ENCODE results near the gene KCNT1. TPM values are rescaled to one million over a fixed set of nuclear protein-coding genes. Genes with fewer than 3 reads are reported as not detected.

KCNT1 gene
- total RNA-seq, 1 experiment from 2014 or later = not detected

- no peaks in the 10 kb centered on the region for H3K9me2 ChIP-seq (replicated peaks; ENCODE audit: insufficient read depth, low read length)
- H3K9me3 ChIP-seq (ENCODE audit: low read length) = no peaks in the 10 kb centered on the region
- no peaks in the 10 kb centered on the region for H4K20me1 ChIP-seq (ENCODE audit: insufficient read depth, low read depth, low read length)
Observed at GRCh38 chr9:135780626-135781025, 78.6 kb downstream of the KCNT1 start.

GRCh38 chr9:135782946-135783345 lies 81.0 kb downstream of the KCNT1 start:
- H3K79me2 ChIP-seq (ENCODE audit: low read length) = no peaks in the 10 kb centered on the region
- H3K9me3 ChIP-seq (ENCODE audit: low read length) = no peaks in the 10 kb centered on the region

More at GRCh38 chr9:135780626-135781025, 78.6 kb downstream of the KCNT1 start:
- no peaks in the 10 kb centered on the region for H3K27me3 ChIP-seq (ENCODE audit: low read length)
- H3K79me2 ChIP-seq (ENCODE audit: low read length) = no peaks in the 10 kb centered on the region
- no peak overlapping the region for H3K27ac ChIP-seq (ENCODE audit: low read length)
- H2AFZ ChIP-seq (ENCODE audit: low read length) = no peak overlapping the region
- H3K4me3 ChIP-seq (ENCODE audit: low read length) = no peak overlapping the region
- no peaks in the 10 kb centered on the region for H3K4me1 ChIP-seq (ENCODE audit: low read length)
- no peaks in the 10 kb centered on the region for H3K36me3 ChIP-seq (ENCODE audit: insufficient read depth, low read length)
- no peak for DNase-seq
- H3K9ac ChIP-seq (ENCODE audit: low read length) = no peak overlapping the region
- no peak overlapping the region for H3K4me2 ChIP-seq (ENCODE audit: low read depth, low read length, poor library complexity, severe bottlenecking)

GRCh38 chr9:135783540-135784245 lies 81.7 kb downstream of the KCNT1 start:
- H3K9me2 ChIP-seq (replicated peaks; ENCODE audit: insufficient read depth, low read length) = no peaks in the 10 kb centered on the region
- H3K79me2 ChIP-seq (ENCODE audit: low read length) = no peaks in the 10 kb centered on the region
- H3K4me2 ChIP-seq (ENCODE audit: low read depth, low read length, poor library complexity, severe bottlenecking) = no peak overlapping the region
- no peaks in the 10 kb centered on the region for H3K4me1 ChIP-seq (ENCODE audit: low read length)
- H2AFZ ChIP-seq (ENCODE audit: low read length) = no peak overlapping the region
- H3K27me3 ChIP-seq (ENCODE audit: low read length) = no peaks in the 10 kb centered on the region
- H3K4me3 ChIP-seq (ENCODE audit: low read length) = no peak overlapping the region
- H3K9me3 ChIP-seq (ENCODE audit: low read length) = no peaks in the 10 kb centered on the region
- DNase-seq = no peak
- H4K20me1 ChIP-seq (ENCODE audit: insufficient read depth, low read depth, low read length) = no peaks in the 10 kb centered on the region
- no peak overlapping the region for H3K9ac ChIP-seq (ENCODE audit: low read length)
- no peak overlapping the region for H3K27ac ChIP-seq (ENCODE audit: low read length)
- no peaks in the 10 kb centered on the region for H3K36me3 ChIP-seq (ENCODE audit: insufficient read depth, low read length)

More at GRCh38 chr9:135782946-135783345, 81.0 kb downstream of the KCNT1 start:
- Histone ChIP-seq H3K9me2 (replicated peaks; ENCODE audit: insufficient read depth, low read length) (no peaks in the 10 kb centered on the region), H3K27me3 (ENCODE audit: low read length) (no peaks in the 10 kb centered on the region), H3K36me3 (ENCODE audit: insufficient read depth, low read length) (no peaks in the 10 kb centered on the region), H3K4me2 (ENCODE audit: low read depth, low read length, poor library complexity, severe bottlenecking) (no peak overlapping the region), H3K27ac (ENCODE audit: low read length) (no peak overlapping the region), H3K9ac (ENCODE audit: low read length) (no peak overlapping the region), H3K4me3 (ENCODE audit: low read length) (no peak overlapping the region), H3K4me1 (ENCODE audit: low read length) (no peaks in the 10 kb centered on the region), H2AFZ (ENCODE audit: low read length) (no peak overlapping the region), H4K20me1 (ENCODE audit: insufficient read depth, low read depth, low read length) (no peaks in the 10 kb centered on the region)
- DNase-seq = no peak

GRCh38 chr9:135785013-135785575 lies 83.1 kb downstream of the KCNT1 start:
- Histone ChIP-seq H3K36me3 (ENCODE audit: insufficient read depth, low read length) (no peaks in the 10 kb centered on the region), H3K27me3 (ENCODE audit: low read length) (no peaks in the 10 kb centered on the region), H3K4me1 (ENCODE audit: low read length) (no peaks in the 10 kb centered on the region), H3K27ac (ENCODE audit: low read length) (no peak overlapping the region), H4K20me1 (ENCODE audit: insufficient read depth, low read depth, low read length) (no peaks in the 10 kb centered on the region), H3K4me2 (ENCODE audit: low read depth, low read length, poor library complexity, severe bottlenecking) (no peak overlapping the region), H2AFZ (ENCODE audit: low read length) (no peak overlapping the region), H3K9me3 (ENCODE audit: low read length) (no peaks in the 10 kb centered on the region), H3K4me3 (ENCODE audit: low read length) (no peak overlapping the region), H3K9ac (ENCODE audit: low read length) (no peak overlapping the region), H3K79me2 (ENCODE audit: low read length) (no peaks in the 10 kb centered on the region), H3K9me2 (replicated peaks; ENCODE audit: insufficient read depth, low read length) (no peaks in the 10 kb centered on the region)
- no peak for DNase-seq

DNA sequence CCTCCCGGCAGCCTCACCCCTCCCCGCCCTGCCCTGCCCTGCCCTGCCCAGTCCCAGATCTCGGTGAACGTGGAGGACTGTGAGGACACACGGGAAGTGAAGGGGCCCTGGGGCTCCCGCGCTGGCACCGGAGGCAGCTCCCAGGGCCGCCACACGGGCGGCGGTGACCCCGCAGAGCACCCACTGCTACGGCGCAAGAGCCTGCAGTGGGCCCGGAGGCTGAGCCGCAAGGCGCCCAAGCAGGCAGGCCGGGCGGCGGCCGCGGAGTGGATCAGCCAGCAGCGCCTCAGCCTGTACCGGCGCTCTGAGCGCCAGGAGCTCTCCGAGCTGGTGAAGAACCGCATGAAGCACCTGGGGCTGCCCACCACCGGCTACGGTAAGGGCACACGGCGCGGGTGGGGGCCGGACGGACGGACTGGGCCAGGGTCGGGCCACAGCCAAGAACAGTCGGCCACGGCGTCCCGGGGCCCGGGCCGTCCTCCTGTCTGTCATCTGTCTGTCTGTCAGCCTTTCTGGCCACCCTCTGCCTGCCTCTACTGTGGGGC lies 84.2 kb downstream of the KCNT1 start:
- H3K9me3 ChIP-seq (ENCODE audit: low read length) = no peaks in the 10 kb centered on the region
- H4K20me1 ChIP-seq (ENCODE audit: insufficient read depth, low read depth, low read length) = no peaks in the 10 kb centered on the region
- H3K4me1 ChIP-seq (ENCODE audit: low read length) = no peaks in the 10 kb centered on the region
- no peak overlapping the region for H3K9ac ChIP-seq (ENCODE audit: low read length)
- H3K27me3 ChIP-seq (ENCODE audit: low read length) = no peaks in the 10 kb centered on the region
- H2AFZ ChIP-seq (ENCODE audit: low read length) = no peak overlapping the region
- no peak overlapping the region for H3K4me3 ChIP-seq (ENCODE audit: low read length)
- no peaks in the 10 kb centered on the region for H3K79me2 ChIP-seq (ENCODE audit: low read length)
- no peak overlapping the region for H3K27ac ChIP-seq (ENCODE audit: low read length)
- H3K4me2 ChIP-seq (ENCODE audit: low read depth, low read length, poor library complexity, severe bottlenecking) = no peak overlapping the region
- H3K36me3 ChIP-seq (ENCODE audit: insufficient read depth, low read length) = no peaks in the 10 kb centered on the region
- no peaks in the 10 kb centered on the region for H3K9me2 ChIP-seq (replicated peaks; ENCODE audit: insufficient read depth, low read length)
- DNase-seq = no peak

GRCh38 chr9:135787317-135787716 lies 85.3 kb downstream of the KCNT1 start:
- H2AFZ ChIP-seq (ENCODE audit: low read length) = no peak overlapping the region
- H3K9ac ChIP-seq (ENCODE audit: low read length) = no peak overlapping the region
- no peaks in the 10 kb centered on the region for H3K27me3 ChIP-seq (ENCODE audit: low read length)
- H4K20me1 ChIP-seq (ENCODE audit: insufficient read depth, low read depth, low read length) = no peaks in the 10 kb centered on the region
- no peak overlapping the region for H3K27ac ChIP-seq (ENCODE audit: low read length)
- H3K4me1 ChIP-seq (ENCODE audit: low read length) = no peaks in the 10 kb centered on the region
- no peaks in the 10 kb centered on the region for H3K9me3 ChIP-seq (ENCODE audit: low read length)
- no peak overlapping the region for H3K4me2 ChIP-seq (ENCODE audit: low read depth, low read length, poor library complexity, severe bottlenecking)
- no peak overlapping the region for H3K4me3 ChIP-seq (ENCODE audit: low read length)
- H3K9me2 ChIP-seq (replicated peaks; ENCODE audit: insufficient read depth, low read length) = no peaks in the 10 kb centered on the region
- no peaks in the 10 kb centered on the region for H3K79me2 ChIP-seq (ENCODE audit: low read length)
- no peaks in the 10 kb centered on the region for H3K36me3 ChIP-seq (ENCODE audit: insufficient read depth, low read length)
- no peak for DNase-seq

DNA sequence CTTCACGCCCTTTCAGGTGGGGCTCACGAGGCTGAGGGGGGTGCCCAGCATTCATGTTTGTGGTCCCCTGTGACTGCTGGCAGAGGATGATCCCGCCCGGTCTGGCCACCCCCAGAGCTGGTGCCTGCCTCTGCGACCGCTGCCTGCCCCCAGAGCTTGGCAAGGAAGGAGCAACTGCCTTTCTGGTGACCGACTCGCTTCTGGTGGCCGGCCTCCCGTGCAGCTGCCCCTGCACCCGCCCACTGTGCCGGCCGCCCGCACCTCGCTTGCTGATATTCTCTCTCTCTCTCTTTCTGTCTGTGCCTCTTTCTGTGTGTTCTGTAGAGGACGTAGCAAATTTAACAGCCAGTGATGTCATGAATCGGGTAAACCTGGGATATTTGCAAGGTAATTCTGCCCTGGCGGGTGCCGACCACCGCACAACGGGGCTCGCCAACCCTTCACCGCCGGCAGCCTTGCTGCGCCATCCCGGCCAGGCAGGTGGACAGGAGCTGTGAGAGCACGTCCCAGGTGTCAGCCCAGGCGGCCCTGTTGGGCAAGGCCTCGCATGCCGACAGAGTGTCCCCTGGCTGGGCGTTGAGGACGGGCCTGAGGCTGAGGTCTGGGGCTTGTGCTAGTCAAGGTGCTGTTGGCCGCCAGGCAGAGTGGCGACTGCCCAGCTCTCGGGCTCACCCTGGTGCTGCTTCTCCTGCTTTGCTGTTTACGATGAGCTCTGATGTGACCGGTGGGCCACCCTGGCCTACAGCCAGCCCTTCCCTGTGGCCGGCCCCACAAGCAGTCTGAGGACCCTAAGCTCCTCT lies 86.0 kb downstream of the KCNT1 start:
- H3K4me3 ChIP-seq (ENCODE audit: low read length) = no peak overlapping the region
- no peaks in the 10 kb centered on the region for H3K79me2 ChIP-seq (ENCODE audit: low read length)
- H3K27ac ChIP-seq (ENCODE audit: low read length) = no peak overlapping the region
- DNase-seq = no peak
- no peak overlapping the region for H3K4me2 ChIP-seq (ENCODE audit: low read depth, low read length, poor library complexity, severe bottlenecking)
- no peak overlapping the region for H3K9ac ChIP-seq (ENCODE audit: low read length)
- no peaks in the 10 kb centered on the region for H3K4me1 ChIP-seq (ENCODE audit: low read length)
- no peak overlapping the region for H2AFZ ChIP-seq (ENCODE audit: low read length)
- no peaks in the 10 kb centered on the region for H3K36me3 ChIP-seq (ENCODE audit: insufficient read depth, low read length)
- no peaks in the 10 kb centered on the region for H3K9me3 ChIP-seq (ENCODE audit: low read length)
- H3K27me3 ChIP-seq (ENCODE audit: low read length) = no peaks in the 10 kb centered on the region
- H3K9me2 ChIP-seq (replicated peaks; ENCODE audit: insufficient read depth, low read length) = no peaks in the 10 kb centered on the region
- no peaks in the 10 kb centered on the region for H4K20me1 ChIP-seq (ENCODE audit: insufficient read depth, low read depth, low read length)

All from Karpas-422 (cell line).